Neural cell (in vitro differentiated cells): ENCODE measurements around the gene MYMK. TPM values are rescaled to one million over a fixed set of nuclear protein-coding genes. Genes with fewer than 3 reads are reported as not detected.

Source experiments
- H2AFZ ChIP-seq: fragments of 200-600, 300-800 bp; sonication (generic), shearing (Covaris generic); 2 replicates; pipeline ENCODE4 v1.6.0; 2014; ENCODE audit warnings: low read depth, mild to moderate bottlenecking, antibody characterized with exemption, low read length, moderate library complexity
- H3F3A ChIP-seq: fragments of 200-600 bp; shearing (Covaris generic); 2 replicates; pipeline ENCODE4 v1.6.1; 2016; ENCODE audit warnings: mild to moderate bottlenecking, moderate library complexity, mixed read lengths, antibody characterized with exemption, low read length; ENCODE audit not compliant: insufficient read depth, poor library complexity, severe bottlenecking
- H3K27ac ChIP-seq: fragments of 200-600, 300-800 bp; sonication (generic), shearing (Covaris generic); 2 replicates; pipeline ENCODE4 v1.5.1; 2014; ENCODE audit warnings: mild to moderate bottlenecking, low read length, moderate library complexity
- H3K27me3 ChIP-seq: fragments of 300-800, 200-600 bp; sonication (generic), shearing (Covaris generic); 2 replicates; pipeline ENCODE4 v1.6.0; 2014; ENCODE audit warnings: mild to moderate bottlenecking, low read depth, low read length, moderate library complexity; ENCODE audit not compliant: insufficient read depth
- H3K36me3 ChIP-seq: fragments of 300-800, 200-600 bp; sonication (generic), shearing (Covaris generic); 2 replicates; pipeline ENCODE4 v1.5.1; 2014; ENCODE audit warnings: mild to moderate bottlenecking, antibody characterized with exemption, low read length, moderate library complexity; ENCODE audit not compliant: insufficient read depth
- H3K4me2 ChIP-seq: fragments of 300-800, 200-600 bp; sonication (generic), shearing (Covaris generic); 2 replicates; pipeline ENCODE4 v1.6.0; 2014; ENCODE audit warnings: mild to moderate bottlenecking, low read length
- H3K4me3 ChIP-seq: fragments of 300-800, 200-600 bp; sonication (generic), shearing (Covaris generic); 2 replicates; pipeline ENCODE4 v1.5.1; 2014; ENCODE audit warnings: mild to moderate bottlenecking, low read length, moderate library complexity
- H3K79me2 ChIP-seq: fragments of 200-600 bp; shearing (Covaris generic); replicated peaks from 2 replicates; pipeline ENCODE4 v1.6.0; 2014; ENCODE audit warnings: mild to moderate bottlenecking, low read length, moderate library complexity; ENCODE audit not compliant: insufficient read depth
- H3K9ac ChIP-seq: fragments of 300-800, 200-600 bp; sonication (generic), shearing (Covaris generic); 2 replicates; pipeline ENCODE4 v1.6.1; 2016; ENCODE audit warnings: mild to moderate bottlenecking, low read length, mixed read lengths
- H3K9me2 ChIP-seq: fragments of 200-600 bp; shearing (Covaris generic); 2 replicates; pipeline ENCODE4 v1.6.1; 2016; ENCODE audit warnings: mild to moderate bottlenecking, low read length, mixed read lengths; ENCODE audit not compliant: insufficient read depth
- H3K9me3 ChIP-seq: fragments of 200-600, 300-800 bp; sonication (generic), shearing (Covaris generic); 2 replicates; pipeline ENCODE4 v1.6.1; 2016; ENCODE audit warnings: mild to moderate bottlenecking, mixed run types, low read length, moderate library complexity, mixed read lengths
- H4K20me1 ChIP-seq: fragments of 200-600 bp; shearing (Covaris generic); 2 replicates; pipeline ENCODE4 v1.6.1; 2016; ENCODE audit warnings: mild to moderate bottlenecking, mixed run types; ENCODE audit not compliant: insufficient read depth
- EP300 ChIP-seq: fragments of 450-650 bp; conservative IDR thresholded peaks from 2 replicates; pipeline ENCODE4 v1.6.1; 2014; ENCODE audit warnings: antibody characterized with exemption, mild to moderate bottlenecking, moderate library complexity; ENCODE audit not compliant: poor library complexity, severe bottlenecking
- EZH2 ChIP-seq: fragments of 200-600, 300-800 bp; shearing (Covaris generic), sonication (generic); IDR thresholded peaks from 2 replicates; pipeline ENCODE4 v1.6.1; 2014; ENCODE audit warnings: antibody characterized with exemption, low read length, borderline replicate concordance, mild to moderate bottlenecking; ENCODE audit not compliant: insufficient read depth, poor library complexity, severe bottlenecking
- MXI1 ChIP-seq: fragments of 450-650 bp; conservative IDR thresholded peaks from 2 replicates; pipeline ENCODE4 v1.6.1; 2014; ENCODE audit warnings: antibody characterized with exemption, mild to moderate bottlenecking; ENCODE audit not compliant: poor library complexity, severe bottlenecking
- POLR2AphosphoS5 ChIP-seq: IDR thresholded peaks from 2 replicates; pipeline ENCODE4 v1.6.1; 2012
- RAD21 ChIP-seq: fragments of 450-650 bp; conservative IDR thresholded peaks from 2 replicates; pipeline ENCODE4 v1.6.1; 2014; ENCODE audit warnings: antibody characterized with exemption, mild to moderate bottlenecking, moderate library complexity
- SMC3 ChIP-seq: fragments of 450-650 bp; conservative IDR thresholded peaks from 2 replicates; pipeline ENCODE4 v1.6.1; 2014; ENCODE audit warnings: antibody characterized with exemption, mild to moderate bottlenecking, moderate library complexity; ENCODE audit not compliant: poor library complexity
- TAF1 ChIP-seq: IDR thresholded peaks from 2 replicates; pipeline ENCODE4 v1.6.1; 2012; ENCODE audit warnings: low read depth
- polyA plus RNA-seq: library from polyadenylated mRNA; depleted of rRNA; stranded (reverse); fragments of >200 nt; gene quantifications from 2 replicates; pipeline ENCODE4 v1.2.3, GENCODE V29; 2014
- TF ChIP-seq, protein P1 (sequence below): fragments of 450-650 bp; IDR thresholded peaks from 2 replicates; pipeline ENCODE4 v1.5.1; 2014; ENCODE audit warnings: antibody characterized with exemption, mild to moderate bottlenecking, moderate library complexity; ENCODE audit not compliant: poor library complexity, severe bottlenecking

The MYMK gene
- polyA plus RNA-seq, 1 donor from 2014 or later, result not detected

GRCh38 chr9:133532937-133533668 is 8.3 kb upstream of the MYMK start:
- Histone ChIP-seq H3K27ac (no peak overlapping the region), H3K27me3 (no peaks in the 10 kb centered on the region), H3K79me2 (no peaks in the 10 kb centered on the region)

GRCh38 chr9:133531293-133531692 is 6.5 kb upstream of the MYMK start:
- Histone ChIP-seq H3K27ac (no peak overlapping the region), H3K4me2 (no peak overlapping the region), H3K27me3 (no peaks in the 10 kb centered on the region), H3K9me2 (no peaks in the 10 kb centered on the region), H3K9ac (no peak overlapping the region), H3F3A (no peaks in the 10 kb centered on the region), H3K4me3 (no peak overlapping the region), H2AFZ (no peak overlapping the region), H3K79me2 (no peaks in the 10 kb centered on the region), H3K36me3 (no peaks in the 10 kb centered on the region), H4K20me1 (no peaks in the 10 kb centered on the region), H3K9me3 (no peaks in the 10 kb centered on the region)
- TF ChIP-seq, protein P1, sequence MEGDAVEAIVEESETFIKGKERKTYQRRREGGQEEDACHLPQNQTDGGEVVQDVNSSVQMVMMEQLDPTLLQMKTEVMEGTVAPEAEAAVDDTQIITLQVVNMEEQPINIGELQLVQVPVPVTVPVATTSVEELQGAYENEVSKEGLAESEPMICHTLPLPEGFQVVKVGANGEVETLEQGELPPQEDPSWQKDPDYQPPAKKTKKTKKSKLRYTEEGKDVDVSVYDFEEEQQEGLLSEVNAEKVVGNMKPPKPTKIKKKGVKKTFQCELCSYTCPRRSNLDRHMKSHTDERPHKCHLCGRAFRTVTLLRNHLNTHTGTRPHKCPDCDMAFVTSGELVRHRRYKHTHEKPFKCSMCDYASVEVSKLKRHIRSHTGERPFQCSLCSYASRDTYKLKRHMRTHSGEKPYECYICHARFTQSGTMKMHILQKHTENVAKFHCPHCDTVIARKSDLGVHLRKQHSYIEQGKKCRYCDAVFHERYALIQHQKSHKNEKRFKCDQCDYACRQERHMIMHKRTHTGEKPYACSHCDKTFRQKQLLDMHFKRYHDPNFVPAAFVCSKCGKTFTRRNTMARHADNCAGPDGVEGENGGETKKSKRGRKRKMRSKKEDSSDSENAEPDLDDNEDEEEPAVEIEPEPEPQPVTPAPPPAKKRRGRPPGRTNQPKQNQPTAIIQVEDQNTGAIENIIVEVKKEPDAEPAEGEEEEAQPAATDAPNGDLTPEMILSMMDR, result no peak
- TF ChIP-seq EP300, result no peak
- TF ChIP-seq EZH2, result no peak
- no peak for TF ChIP-seq TAF1
- TF ChIP-seq MXI1, result no peak

More at GRCh38 chr9:133532937-133533668, 8.3 kb upstream of the MYMK start:
- TF ChIP-seq EP300 (no peak), RAD21 (peak; percentile 73), TAF1 (no peak), POLR2AphosphoS5 (no peak), SMC3 (peak; percentile 81), EZH2 (no peak), MXI1 (no peak)
- TF ChIP-seq, protein P1, result peak; percentile 71
- Histone ChIP-seq H3F3A (no peaks in the 10 kb centered on the region), H3K4me3 (no peak overlapping the region), H4K20me1 (no peaks in the 10 kb centered on the region), H3K4me2 (no peak overlapping the region), H3K9me2 (no peaks in the 10 kb centered on the region), H3K9ac (no peak overlapping the region), H3K36me3 (no peaks in the 10 kb centered on the region), H3K9me3 (no peaks in the 10 kb centered on the region), H2AFZ (no peak overlapping the region)
